ENCODE data around the gene HMGB1.
"Not testable (repeated sequence)": the region's sequence is repeated elsewhere in the genome, so short reads cannot be mapped to it uniquely, and the experiment has no call there.

The HMGB1 gene

DNA sequence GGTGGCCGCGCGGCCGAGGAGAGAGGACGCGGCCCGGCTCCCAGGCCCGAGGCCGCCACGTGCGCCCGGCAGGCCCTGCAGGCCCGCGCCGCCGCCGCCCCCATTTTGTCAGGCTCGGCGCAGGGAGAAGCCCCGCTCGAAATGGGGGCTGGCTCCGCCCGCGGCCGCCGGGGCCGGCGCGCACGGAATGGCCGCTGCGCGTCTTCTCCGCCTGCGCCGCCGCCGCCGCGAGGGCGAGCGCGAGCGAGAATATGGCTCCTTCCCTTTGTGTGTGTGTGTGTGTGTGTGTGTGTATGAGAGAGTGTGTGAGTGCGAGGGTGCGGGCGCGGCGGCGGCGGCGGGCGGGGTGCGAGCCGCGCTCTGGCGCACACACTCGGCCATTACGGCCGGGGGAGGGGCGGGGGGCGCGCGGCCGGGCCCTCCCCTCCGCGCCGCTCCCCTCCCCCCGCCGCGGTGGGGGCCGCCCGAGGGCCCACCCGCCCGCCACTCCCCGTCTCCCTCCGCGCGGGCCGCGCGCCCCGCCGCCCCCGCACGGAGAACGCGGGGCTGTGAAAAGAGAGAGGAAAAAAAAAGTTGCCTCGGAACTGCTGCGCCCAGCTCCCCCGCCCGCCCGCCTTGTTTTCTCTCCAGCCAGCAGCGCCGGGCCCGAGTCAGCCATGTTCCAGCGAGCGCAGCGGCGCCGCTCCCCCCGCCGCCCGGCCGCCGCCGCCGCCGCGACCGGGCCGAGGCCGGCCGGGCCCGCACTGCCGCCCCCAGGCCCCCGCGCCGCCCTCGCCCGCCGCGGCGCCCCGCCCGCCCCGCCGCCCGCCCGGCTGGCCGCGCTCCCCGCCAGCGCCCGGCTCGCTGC, 1.0 kb downstream of the HMGB1 start:
- peak; percentile 55 to 67 for DNase-seq

DNA sequence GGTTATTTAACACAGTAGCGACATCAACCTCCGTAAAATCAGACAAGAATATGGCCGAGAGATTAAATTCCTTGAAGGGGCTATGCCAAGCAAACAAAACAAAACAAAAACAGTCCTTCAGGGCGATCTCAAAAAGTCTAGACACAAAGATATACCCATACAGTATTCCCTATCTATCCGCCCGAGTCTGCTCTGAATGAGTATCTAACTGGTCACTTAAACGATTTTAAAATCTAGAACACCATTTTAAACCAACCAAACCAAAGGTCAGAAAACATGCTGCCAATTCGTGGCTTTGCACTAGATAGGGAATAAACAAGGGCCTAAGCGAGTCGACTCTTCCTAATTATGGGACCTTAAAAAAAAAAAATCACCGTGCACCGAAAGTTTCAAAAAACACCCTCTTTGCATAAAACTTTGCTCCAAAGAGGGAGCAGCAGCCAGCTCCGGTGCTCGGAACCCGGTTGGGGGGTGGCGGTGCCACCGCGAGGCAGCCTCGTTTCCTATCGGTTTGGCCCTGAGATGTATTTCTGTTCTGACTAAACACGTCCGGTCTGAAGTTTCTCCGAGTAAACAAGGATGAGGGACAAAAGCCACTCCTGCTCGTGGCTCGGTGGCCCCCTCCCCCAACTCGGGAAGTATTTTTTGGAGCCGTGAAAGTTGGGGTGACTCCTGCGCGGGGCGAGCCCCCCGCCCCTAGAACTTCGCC, 1.8 kb downstream of the HMGB1 start:
- DNase-seq, result peak; percentile 58 to 62

DNA sequence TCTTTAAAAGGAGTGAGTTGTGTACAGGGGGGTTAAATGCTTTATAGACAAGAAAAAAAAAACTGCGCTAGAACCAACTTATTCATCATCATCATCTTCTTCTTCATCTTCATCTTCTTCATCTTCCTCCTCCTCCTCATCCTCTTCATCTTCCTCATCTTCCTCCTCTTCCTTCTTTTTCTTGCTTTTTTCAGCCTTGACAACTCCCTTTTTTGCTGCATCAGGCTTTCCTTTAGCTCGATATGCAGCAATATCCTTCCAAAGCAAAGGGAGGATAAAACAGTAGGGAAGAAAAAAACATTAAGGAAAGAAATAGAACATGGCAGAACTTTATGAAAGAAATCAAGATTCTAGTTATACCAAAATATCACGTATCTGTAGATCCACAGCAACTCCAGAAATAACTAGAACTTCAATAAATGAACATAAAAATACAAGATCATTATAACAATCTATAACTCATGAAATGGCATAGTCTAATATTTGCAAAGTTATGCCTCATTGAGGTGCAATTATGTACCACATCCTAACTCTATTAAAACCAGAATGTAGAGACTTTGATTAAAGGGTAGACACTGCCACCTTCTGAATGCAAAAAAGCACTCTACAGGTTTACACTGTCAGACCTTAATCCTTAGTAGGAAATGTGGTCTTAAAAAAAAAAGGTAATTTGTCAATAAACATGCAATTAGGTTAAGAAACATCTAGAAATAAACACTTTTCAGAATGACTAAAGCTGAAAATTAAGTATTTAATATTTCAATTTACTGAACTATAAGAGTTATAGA, 4.3 kb downstream of the HMGB1 start:
- not testable (repeated sequence) for DNase-seq

DNA sequence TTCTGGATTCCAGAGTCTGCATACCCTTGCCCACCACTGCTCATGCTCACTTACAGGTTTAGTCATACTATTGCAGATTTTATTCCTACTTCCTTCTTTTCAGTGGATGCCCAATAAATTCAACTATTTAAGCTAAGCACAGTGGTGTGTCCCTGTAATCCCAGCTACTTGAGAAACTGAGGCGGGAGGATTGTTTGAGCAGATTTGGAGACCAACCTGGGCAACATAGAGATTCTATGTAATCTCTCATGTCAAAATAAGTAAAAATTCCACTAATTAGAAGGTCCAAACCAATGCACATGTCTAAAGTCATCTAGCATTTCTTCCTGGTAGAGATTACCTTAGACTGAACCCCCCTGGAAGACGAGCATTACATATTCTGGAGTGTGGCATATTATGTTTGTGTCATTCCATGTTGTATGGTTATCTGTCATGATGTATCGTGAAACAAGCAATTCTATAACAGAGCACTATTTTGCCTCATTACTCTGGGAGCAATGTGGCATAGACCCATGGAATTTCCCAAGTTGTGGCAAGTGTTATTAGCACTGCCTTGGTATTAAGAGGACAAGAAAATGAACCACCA, 8.3 kb downstream of the HMGB1 start:
- no peak for DNase-seq

DNA sequence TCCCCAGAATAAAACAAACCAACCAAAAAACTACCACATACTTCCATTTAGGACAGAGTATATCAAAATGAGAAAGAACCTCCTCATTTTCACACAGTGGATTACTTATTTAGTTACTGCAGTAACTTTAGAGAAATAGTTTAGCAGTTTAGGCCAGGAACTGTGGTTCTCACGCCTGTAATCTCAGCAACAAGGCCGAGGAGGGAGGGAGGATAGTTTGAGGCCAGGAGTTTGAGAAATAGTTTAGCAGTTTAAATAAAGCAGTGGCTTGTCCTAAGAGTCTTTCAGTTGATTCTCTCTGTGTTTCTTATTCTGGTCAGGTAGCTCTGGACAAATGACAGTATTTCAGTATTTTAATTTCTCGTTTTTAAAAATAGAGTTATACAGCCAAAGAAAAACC, 9.4 kb downstream of the HMGB1 start:
- DNase-seq, result no peak

DNA sequence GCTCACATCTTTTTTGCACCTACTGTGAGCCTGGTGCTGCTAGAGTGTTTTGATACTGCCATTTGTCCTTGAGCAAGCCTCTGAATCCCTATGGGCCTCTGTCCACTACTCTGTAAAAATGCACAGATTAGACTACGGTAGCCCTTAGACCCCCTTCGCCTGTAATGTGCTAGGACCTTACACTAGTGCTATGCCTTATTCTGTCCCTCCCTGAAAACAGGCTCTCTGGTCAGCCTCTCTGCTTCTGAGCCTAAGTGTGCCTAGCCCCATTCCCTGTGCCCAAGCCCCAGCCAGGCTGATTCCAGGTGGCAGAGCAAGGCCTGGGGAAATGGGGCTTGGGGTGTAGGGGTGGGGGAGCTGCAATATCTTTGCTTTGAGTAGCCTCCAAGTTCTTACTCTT, 10.7 kb downstream of the HMGB1 start:
- no peak for DNase-seq

GRCh38 chr13:30453727-30454126, 12.0 kb downstream of the HMGB1 start:
- DNase-seq, result no peak

DNA sequence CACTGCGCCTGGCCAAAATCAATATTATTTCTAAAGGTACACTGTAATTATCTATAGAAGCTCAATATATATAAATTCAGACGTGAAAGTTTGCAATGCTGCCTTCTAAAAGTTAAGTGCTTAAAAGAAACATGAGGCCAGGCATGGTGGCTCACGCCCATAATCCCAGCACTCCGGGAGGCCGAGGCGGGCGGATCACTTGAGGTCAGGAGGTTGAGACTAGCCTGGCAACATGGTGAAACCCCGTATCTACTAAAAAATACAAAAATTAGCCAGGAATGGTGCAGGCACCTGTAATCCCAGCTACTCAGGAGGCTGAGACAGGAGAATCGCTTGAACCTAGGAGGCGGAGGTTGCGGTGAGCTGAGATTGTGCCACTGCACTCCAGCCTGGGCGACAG, 14.3 kb downstream of the HMGB1 start:
- DNase-seq, result not testable (repeated sequence)

- DNase-seq, result no peak
These were observed 15.7 kb downstream of the HMGB1 start for GRCh38 chr13:30450066-30450465.

- DNase-seq, result no peak
These were observed 17.3 kb downstream of the HMGB1 start for GRCh38 chr13:30448441-30448840.

DNA sequence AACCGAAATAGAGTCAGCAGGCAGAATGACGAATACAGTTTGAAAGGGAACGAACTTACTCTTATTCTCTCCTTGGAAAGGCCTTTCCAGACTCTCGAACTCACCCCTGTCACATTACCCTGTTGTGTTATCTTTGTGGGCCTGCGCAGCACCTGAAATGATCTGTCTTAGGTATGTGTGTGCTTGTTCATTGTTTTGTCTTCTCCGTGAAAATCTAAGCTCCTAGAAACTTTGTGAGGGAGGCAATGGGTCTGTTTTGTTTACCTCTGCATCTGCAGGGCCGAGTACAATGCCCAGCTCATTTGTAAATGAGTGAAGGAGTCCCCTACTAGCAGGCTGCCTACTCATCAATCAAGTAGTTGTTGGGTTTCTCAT, 19.6 kb downstream of the HMGB1 start:
- DNase-seq, result no peak

DNA sequence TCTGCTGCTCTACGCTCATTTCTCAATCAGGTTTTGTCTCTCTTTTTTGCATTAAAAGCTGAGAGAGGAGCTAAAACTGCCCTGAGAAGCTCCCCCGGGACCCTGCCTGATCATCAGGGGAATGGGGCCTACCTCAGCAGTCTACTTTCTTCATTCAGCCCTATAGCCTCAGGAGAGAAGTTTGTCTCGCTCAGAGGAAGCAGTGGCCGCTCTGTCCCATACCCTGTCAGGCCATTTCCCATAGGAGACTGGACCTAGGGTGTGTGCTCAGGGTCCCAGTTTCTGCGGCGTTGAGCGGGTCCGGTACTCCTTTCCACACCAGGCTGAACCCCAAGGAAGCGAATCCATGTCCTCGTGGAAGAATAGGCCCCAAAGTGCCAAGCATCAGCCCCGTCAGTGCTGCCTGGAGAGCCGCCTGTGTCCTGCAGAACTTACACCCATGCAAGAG, 21.8 kb downstream of the HMGB1 start:
- DNase-seq, result no peak

DNA sequence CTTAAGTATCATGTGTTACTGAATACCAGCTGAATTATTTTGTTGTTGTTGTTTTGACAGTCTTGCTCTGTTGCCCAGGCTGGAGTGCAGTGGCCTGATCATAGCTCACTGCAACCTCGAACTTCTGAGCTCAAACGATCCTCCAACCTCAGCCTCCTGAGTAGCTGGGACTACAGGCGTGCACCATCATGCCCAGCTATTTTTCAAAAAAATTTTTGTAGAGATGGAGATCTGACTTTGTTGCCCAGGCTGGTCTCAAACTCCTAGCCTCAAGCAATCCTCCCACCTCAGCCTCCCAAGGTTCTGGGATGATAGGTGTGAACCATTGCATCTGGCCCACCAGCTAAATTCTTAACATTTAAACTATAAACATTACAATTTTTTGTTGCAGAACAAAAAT, 22.2 kb downstream of the HMGB1 start:
- not testable (repeated sequence) for DNase-seq

DNA sequence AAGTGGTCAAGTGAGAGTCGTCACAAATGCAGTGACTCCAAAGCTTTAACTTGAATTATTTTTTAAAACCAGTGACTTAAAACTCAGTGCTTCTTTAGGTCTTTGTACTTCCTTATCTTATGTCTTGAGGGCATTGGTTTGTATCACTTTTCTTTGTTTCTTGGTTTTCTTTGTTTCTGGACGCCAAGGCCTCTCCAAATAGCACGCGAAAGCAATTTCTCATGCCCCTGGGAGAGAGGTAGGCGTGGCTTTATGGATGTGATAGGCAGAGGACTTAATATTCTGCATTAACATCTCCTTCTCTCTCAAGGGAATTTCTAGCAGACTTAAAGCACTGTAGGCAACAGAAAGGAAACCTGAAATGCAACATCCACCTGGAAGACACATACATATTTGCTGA, 22.8 kb downstream of the HMGB1 start:
- no peak for DNase-seq

GRCh38 chr13:30440910-30441703, 24.6 kb downstream of the HMGB1 start:
- DNase-seq, result no peak

DNA sequence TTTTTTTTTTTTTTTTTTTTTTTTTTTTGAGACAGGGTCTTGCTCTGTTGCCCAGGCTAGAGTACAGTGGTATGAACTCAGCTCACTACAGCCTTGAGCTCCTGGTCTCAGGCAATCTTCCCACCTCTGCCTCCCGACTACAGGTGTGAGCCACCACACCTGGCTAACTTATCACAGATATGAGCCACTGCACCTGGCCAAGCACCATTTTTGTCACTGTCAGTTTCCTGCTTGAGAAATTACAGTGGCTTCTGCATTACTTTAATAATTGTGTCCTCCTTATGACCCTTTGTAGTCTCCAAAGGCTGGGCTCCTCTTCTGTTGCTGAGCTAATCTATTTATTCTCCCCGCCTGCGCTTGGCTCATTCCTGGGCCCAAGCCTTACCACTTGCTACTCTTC, 27.4 kb downstream of the HMGB1 start:
- no peak for DNase-seq

- no peak for DNase-seq
These were observed 28.6 kb downstream of the HMGB1 start for GRCh38 chr13:30437177-30437576.

GRCh38 chr13:30435911-30436451, 29.8 kb downstream of the HMGB1 start:
- DNase-seq, result no peak

DNA sequence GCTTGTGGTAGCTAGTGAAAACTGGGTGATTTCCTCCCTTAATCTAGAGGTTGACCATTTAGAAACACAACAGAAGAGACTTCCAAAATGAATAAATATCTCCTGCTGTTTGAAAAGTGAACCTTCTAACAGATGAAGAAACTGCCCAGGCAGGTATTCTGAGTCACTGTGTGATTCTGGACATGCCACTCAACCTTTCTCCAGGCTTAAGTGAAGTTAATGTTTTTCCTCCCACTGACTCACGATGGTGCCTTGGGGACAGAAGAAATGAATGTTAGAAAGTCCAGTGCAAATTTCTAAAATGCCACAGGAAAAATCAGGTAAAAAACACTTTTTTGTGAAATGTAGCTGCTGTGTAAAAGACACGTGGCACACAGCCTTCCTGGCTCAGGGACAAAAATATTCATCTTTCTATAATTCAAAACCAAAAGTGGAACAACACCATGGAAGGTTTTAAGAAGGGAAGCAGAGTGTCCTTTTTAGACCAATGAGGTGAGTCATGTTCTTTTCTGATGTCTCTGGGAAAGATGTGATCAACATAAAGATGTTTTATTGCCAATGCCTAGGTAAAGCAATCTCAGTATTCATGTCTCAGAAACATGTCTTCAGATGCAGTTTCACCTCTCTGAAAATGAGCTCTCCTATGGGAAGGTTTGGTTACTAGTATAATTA, 34.3 kb downstream of the HMGB1 start:
- no peak for DNase-seq

DNA sequence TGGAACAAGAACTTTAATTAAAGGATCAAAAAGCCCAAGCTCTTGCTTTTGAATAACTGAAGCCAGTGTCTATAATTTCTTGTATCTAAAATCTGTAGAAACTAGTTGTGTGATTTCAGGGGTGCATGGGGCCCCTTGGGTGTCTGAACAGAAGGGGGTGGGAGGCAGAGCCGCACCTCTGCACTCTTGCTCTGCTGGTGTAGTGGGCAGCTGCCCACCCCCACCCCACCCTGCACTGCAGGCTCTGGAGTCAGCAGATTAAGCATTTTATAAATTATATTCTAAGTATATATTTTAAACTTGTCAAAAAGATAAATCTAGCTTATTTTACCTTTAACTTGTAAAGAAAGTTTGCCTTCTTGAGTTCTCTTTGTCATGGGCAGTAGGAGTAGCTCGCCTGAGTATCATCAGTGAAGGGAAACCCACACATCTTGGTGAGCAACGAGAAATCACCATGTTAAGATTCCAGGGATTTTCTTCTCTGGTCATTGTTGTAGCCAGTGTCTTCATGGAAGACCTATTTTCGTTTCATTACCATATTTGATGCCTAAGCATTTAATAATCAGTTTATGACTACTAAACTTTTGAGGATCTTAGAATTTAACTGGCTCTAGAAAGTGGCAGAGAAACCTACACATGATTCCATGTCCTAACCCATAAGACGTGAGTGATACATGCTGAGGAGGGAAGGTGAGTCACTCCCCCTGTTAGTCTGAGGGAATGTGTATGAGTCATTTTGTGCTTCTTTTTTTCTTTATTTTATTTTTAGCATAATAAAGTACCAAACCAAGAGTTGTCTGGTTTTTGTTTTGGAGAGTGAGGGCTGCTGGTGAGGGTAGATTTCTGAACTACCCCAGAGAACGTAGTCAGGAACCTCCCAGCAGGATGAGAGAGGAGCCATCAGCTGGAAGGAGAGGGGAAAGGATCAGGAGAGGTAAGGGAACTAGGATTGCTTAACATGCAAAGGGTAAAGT, 35.7 kb downstream of the HMGB1 start:
- no peak for DNase-seq

All from stimulated activated CD4-positive, alpha-beta T cell treated with anti-CD3 and anti-CD28 coated beads, Interleukin-2, amount 100 ng/mL, for 48 hours (primary cell).